ENCODE measurements around the gene NTSR2.
"Not testable (repeated sequence)": the region's sequence is repeated elsewhere in the genome, so short reads cannot be mapped to it uniquely, and the experiment has no call there.

The NTSR2 gene

GRCh38 chr2:11679486-11680181 lies 9.6 kb upstream of the NTSR2 start:
- DNase-seq (ENCODE audit: low spot score): no peak

GRCh38 chr2:11679016-11679415 lies 9.0 kb upstream of the NTSR2 start:
- no peak for DNase-seq (ENCODE audit: low spot score)

GRCh38 chr2:11678306-11678960 lies 8.4 kb upstream of the NTSR2 start:
- no peak for DNase-seq (ENCODE audit: low spot score)

- DNase-seq (ENCODE audit: low spot score): no peak
Measured at GRCh38 chr2:11677136-11678055, 7.4 kb upstream of the NTSR2 start.

- peak; percentile 11 for DNase-seq (ENCODE audit: low spot score)
Measured at GRCh38 chr2:11676640-11677039, 6.6 kb upstream of the NTSR2 start.

GRCh38 chr2:11675423-11676112 lies 5.6 kb upstream of the NTSR2 start:
- DNase-seq (ENCODE audit: low spot score): no peak

- no peak for DNase-seq (ENCODE audit: low spot score)
Measured at GRCh38 chr2:11674983-11675382, 5.0 kb upstream of the NTSR2 start.

GRCh38 chr2:11672407-11672806 lies 2.4 kb upstream of the NTSR2 start:
- no peak for DNase-seq (ENCODE audit: low spot score)

- no peak for DNase-seq (ENCODE audit: low spot score)
Measured at GRCh38 chr2:11667866-11668637, 1.9 kb downstream of the NTSR2 start.

- no peak for DNase-seq (ENCODE audit: low spot score)
Measured at GRCh38 chr2:11667194-11667593, 2.8 kb downstream of the NTSR2 start.

GRCh38 chr2:11665510-11666362 lies 4.3 kb downstream of the NTSR2 start:
- DNase-seq (ENCODE audit: low spot score): no peak

- DNase-seq (ENCODE audit: low spot score): no peak
Measured at GRCh38 chr2:11665028-11665427, 5.0 kb downstream of the NTSR2 start.

GRCh38 chr2:11663427-11663826 lies 6.6 kb downstream of the NTSR2 start:
- DNase-seq (ENCODE audit: low spot score): no peak

- DNase-seq (ENCODE audit: low spot score): no peak
Measured at GRCh38 chr2:11662882-11663281, 7.1 kb downstream of the NTSR2 start.

GRCh38 chr2:11661891-11662435 lies 8.0 kb downstream of the NTSR2 start:
- no peak for DNase-seq (ENCODE audit: low spot score)

- DNase-seq (ENCODE audit: low spot score): not testable (repeated sequence)
Measured at GRCh38 chr2:11660396-11660795, 9.6 kb downstream of the NTSR2 start.

- DNase-seq (ENCODE audit: low spot score): no peak
Measured at GRCh38 chr2:11659851-11660250, 10.1 kb downstream of the NTSR2 start.

- DNase-seq (ENCODE audit: low spot score): peak; percentile 41
Measured at GRCh38 chr2:11659115-11659475, 10.9 kb downstream of the NTSR2 start.

GRCh38 chr2:11658208-11659114 lies 11.5 kb downstream of the NTSR2 start:
- DNase-seq (ENCODE audit: low spot score): peak; percentile 61

Measured in kidney tubule cell (primary cell).